HG03045 (cell line): ENCODE measurements around the gene RAB33B.
"Not testable (repeated sequence)": the region's sequence is repeated elsewhere in the genome, so short reads cannot be mapped to it uniquely, and the experiment has no call there.

Experiments
- ATAC-seq: cut with Tn5 transposase; IDR thresholded peaks from one replicate; pipeline ENCODE4 v1.9.1; 2021; ENCODE audit warnings: mild to moderate bottlenecking, moderate library complexity; ENCODE audit not compliant: unreplicated experiment

RAB33B gene

GRCh38 chr4:139454111-139455045 is at the start of gene RAB33B:
RAB33B (plus strand) TSS chr4:139454121; CDS start chr4:139454196, 75 bp downstream.
- ATAC-seq = peak; percentile 5

GRCh38 chr4:139410312-139410711 is 43.6 kb upstream of the RAB33B start:
- no peak for ATAC-seq

GRCh38 chr4:139414671-139415210 is 39.2 kb upstream of the RAB33B start:
- ATAC-seq = not testable (repeated sequence)

GRCh38 chr4:139416073-139416673 is 37.7 kb upstream of the RAB33B start:
- no peak for ATAC-seq

GRCh38 chr4:139419388-139419914 is 34.5 kb upstream of the RAB33B start:
- ATAC-seq = peak; percentile 47

GRCh38 chr4:139420652-139421051 is 33.3 kb upstream of the RAB33B start:
- no peak for ATAC-seq

- no peak for ATAC-seq
These were observed 17.8 kb upstream of the RAB33B start for GRCh38 chr4:139436122-139436521.

GRCh38 chr4:139438141-139438540 is 15.8 kb upstream of the RAB33B start:
- no peak for ATAC-seq

GRCh38 chr4:139441029-139441428 is 12.9 kb upstream of the RAB33B start:
- no peak for ATAC-seq

- no peak for ATAC-seq
These were observed 10.3 kb upstream of the RAB33B start for GRCh38 chr4:139443661-139444060.

GRCh38 chr4:139444881-139445280 is 9.0 kb upstream of the RAB33B start:
- not testable (repeated sequence) for ATAC-seq

- ATAC-seq = not testable (repeated sequence)
These were observed 6.8 kb upstream of the RAB33B start for GRCh38 chr4:139447078-139447477.

GRCh38 chr4:139450586-139450985 is 3.3 kb upstream of the RAB33B start:
- no peak for ATAC-seq

GRCh38 chr4:139451997-139452396 is 1.9 kb upstream of the RAB33B start:
- ATAC-seq = no peak

GRCh38 chr4:139453041-139453370 is 915 bp upstream of the RAB33B start:
- peak; percentile 37 for ATAC-seq

GRCh38 chr4:139453371-139454110 is 380 bp upstream of the RAB33B start:
- ATAC-seq = peak; percentile 91

- no peak for ATAC-seq
These were observed 1.2 kb downstream of the RAB33B start for GRCh38 chr4:139455126-139455538.

- ATAC-seq = no peak
These were observed 3.4 kb downstream of the RAB33B start for GRCh38 chr4:139457318-139457717.

- ATAC-seq = no peak
These were observed 4.6 kb downstream of the RAB33B start for GRCh38 chr4:139458543-139458942.

- no peak for ATAC-seq
These were observed 5.1 kb downstream of the RAB33B start for GRCh38 chr4:139458999-139459398.

- no peak for ATAC-seq
These were observed 6.6 kb downstream of the RAB33B start for GRCh38 chr4:139460565-139460964.
